Measurements from ENCODE around the gene SLC6A9. TPM values are rescaled to one million over a fixed set of nuclear protein-coding genes. Genes with fewer than 3 reads are reported as not detected.

Gene SLC6A9
- total RNA-seq, 1 experiment from 2014 or later, result 12.8 TPM

DNA sequence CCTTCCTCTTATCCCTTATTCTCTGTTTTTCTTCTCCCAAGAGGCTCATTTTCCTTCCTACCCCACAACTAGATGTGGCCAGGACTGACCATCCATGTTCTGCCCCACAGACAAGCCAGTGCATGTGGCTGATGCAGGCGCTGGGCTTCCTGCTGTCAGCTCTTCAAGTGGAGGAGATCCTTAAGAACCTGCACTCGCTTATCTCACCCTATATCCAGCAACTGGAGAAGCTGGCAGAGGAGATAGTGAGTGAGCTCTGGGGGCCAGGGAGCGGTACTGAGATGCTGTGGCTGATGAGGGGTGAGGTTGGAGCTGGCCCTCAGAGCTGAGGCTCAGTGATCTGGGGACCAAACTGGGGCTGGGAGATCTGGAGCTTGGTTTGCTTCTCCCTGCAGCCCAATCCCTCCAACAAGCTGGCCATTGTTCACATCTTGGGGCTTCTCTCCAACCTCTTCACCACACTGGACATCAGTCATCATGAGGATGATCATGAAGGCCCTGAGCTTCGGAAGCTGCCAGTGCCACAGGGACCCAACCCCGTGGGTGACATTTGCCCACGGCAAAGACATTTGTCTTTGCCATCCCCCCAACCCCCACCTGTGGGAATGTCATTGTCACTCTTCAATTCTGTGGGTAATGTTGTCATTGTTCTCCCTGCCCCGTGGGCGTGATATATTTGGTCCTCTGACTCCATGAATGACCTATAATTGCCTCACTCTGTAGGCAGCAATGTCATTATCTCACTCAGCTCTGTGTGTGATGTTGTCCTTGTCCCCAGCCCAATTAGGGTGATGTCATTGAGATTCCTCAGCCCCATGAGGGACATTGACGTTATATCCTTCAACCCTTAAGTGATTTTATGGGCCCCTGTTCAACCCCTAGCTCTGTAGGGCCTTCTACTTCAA is 72.7 kb downstream of the SLC6A9 start:
- DNase-seq (ENCODE audit: low read depth, low spot score) (no peak), ATAC-seq (no peak)
- intact Hi-C loops (cut with micrococcal nuclease), result no loop called here
- Histone ChIP-seq H2AFZ (ENCODE audit: low read depth, low read length, poor library complexity, severe bottlenecking) (no peak overlapping the region), H3K4me1 (ENCODE audit: control insufficient read depth in 1 of 2, insufficient read depth in 2 of 2, low read length in 2 of 2) (no peaks in the 10 kb centered on the region), H3K9ac (ENCODE audit: low read length) (no peak overlapping the region), H3K4me3 (replicated peaks in 1 of 2; ENCODE audit: low read depth in 1 of 2, low read length in 2 of 2) (no peak overlapping the region), H3K27me3 (ENCODE audit: insufficient read depth, low read length) (no peaks in the 10 kb centered on the region), H3K27ac (ENCODE audit: low read depth, low read length) (no peak overlapping the region), H4K20me1 (ENCODE audit: insufficient read depth) (no peaks in the 10 kb centered on the region), H3K9me3 (ENCODE audit: control insufficient read depth in 1 of 2, insufficient read depth in 1 of 2, low read depth in 1 of 2, low read length in 2 of 2) (no peaks in the 10 kb centered on the region), H3K79me2 (ENCODE audit: insufficient read depth, low read length) (no peaks in the 10 kb centered on the region), H3K36me3 (ENCODE audit: control insufficient read depth in 1 of 2, insufficient read depth in 2 of 2, low read length in 2 of 2) (peaks cover 0 to 4% of the 10 kb centered on the region in 2 experiments; a peak in 2 of 4 replicates), H3K4me2 (ENCODE audit: low read length) (no peak overlapping the region), H3K9me2 (ENCODE audit: insufficient read depth) (no peaks in the 10 kb centered on the region)
- POLR2A ChIA-PET, result no interaction called here
- TF ChIP-seq JUND (IDR thresholded peaks at IDR 0.05) (no peak), ZFX (IDR thresholded peaks at IDR 0.05) (no peak)
- RAD21 ChIA-PET (ENCODE audit: low non-redundant PET in 1 of 2, low total read pairs in 2 of 2, uncharacterized antibody in 2 of 2, unreplicated experiment in 2 of 2), result no interaction called here
- CTCF ChIA-PET, result no interaction called here
- no TSS peak for BruUV-seq (replicated peaks)

DNA sequence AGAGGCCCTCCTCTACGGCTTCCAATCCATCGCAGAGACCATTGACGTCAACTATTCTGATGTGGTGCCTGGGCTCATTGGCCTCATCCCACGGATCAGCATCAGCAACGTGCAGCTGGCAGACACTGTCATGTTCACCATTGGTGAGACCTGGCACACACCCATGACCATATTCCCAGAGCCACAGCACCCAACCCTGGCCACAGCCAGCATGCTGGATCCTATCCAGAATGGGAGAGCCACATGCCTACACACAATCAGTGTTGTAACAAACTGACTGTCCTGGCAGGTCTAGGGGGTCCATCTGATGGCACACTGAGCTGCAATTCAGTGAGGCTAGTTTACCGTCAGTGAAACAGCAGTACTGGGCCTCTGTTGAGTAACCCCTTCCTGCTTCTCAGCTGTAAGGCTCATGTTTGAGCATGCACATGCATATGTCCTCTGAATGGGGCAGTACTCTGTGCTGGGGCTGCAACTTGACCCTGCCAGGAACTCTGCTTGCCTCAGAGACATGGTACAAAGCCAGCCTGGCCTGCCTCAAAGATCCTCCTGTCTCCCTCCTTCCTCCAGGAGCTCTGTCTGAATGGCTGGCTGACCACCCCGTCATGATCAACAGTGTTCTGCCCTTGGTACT is 73.7 kb downstream of the SLC6A9 start:
- Histone ChIP-seq H3K79me2 (ENCODE audit: insufficient read depth, low read length) (no peaks in the 10 kb centered on the region), H3K4me3 (replicated peaks in 1 of 2; ENCODE audit: low read depth in 1 of 2, low read length in 2 of 2) (no peak overlapping the region), H3K4me2 (ENCODE audit: low read length) (no peak overlapping the region), H3K27me3 (ENCODE audit: insufficient read depth, low read length) (no peaks in the 10 kb centered on the region), H3K9ac (ENCODE audit: low read length) (no peak overlapping the region), H3K4me1 (ENCODE audit: control insufficient read depth in 1 of 2, insufficient read depth in 2 of 2, low read length in 2 of 2) (no peaks in the 10 kb centered on the region), H3K9me2 (ENCODE audit: insufficient read depth) (no peaks in the 10 kb centered on the region), H3K27ac (ENCODE audit: low read depth, low read length) (no peak overlapping the region), H3K36me3 (ENCODE audit: control insufficient read depth in 1 of 2, insufficient read depth in 2 of 2, low read length in 2 of 2) (peaks cover 0 to 4% of the 10 kb centered on the region in 2 experiments; a peak in 2 of 4 replicates), H3K9me3 (ENCODE audit: control insufficient read depth in 1 of 2, insufficient read depth in 1 of 2, low read depth in 1 of 2, low read length in 2 of 2) (no peaks in the 10 kb centered on the region), H4K20me1 (ENCODE audit: insufficient read depth) (no peaks in the 10 kb centered on the region), H2AFZ (ENCODE audit: low read depth, low read length, poor library complexity, severe bottlenecking) (no peak overlapping the region)
- DNase-seq (ENCODE audit: low read depth, low spot score) (no peak), ATAC-seq (no peak)
- BruUV-seq (replicated peaks), result no TSS peak
- POLR2A ChIA-PET, result no interaction called here
- TF ChIP-seq YY1 (IDR thresholded peaks at IDR 0.05; ENCODE audit: extremely low read depth, insufficient replicate concordance, low read depth, low read length) (no peak), CEBPB (IDR thresholded peaks at IDR 0.05; ENCODE audit: low read depth) (no peak), POLR2AphosphoS5 (IDR thresholded peaks at IDR 0.05; ENCODE audit: low read depth, low read length) (no peak), RAD21 (IDR thresholded peaks at IDR 0.05; ENCODE audit: low read depth) (no peak), CBX3 (IDR thresholded peaks at IDR 0.05; ENCODE audit: low read depth) (no peak), SIN3A (IDR thresholded peaks at IDR 0.05; ENCODE audit: low read depth) (no peak), POLR2A (IDR thresholded peaks at IDR 0.05; ENCODE audit: borderline replicate concordance, extremely low read depth, insufficient read depth, insufficient read length) (no peak)
- TF ChIP-seq, protein P1, sequence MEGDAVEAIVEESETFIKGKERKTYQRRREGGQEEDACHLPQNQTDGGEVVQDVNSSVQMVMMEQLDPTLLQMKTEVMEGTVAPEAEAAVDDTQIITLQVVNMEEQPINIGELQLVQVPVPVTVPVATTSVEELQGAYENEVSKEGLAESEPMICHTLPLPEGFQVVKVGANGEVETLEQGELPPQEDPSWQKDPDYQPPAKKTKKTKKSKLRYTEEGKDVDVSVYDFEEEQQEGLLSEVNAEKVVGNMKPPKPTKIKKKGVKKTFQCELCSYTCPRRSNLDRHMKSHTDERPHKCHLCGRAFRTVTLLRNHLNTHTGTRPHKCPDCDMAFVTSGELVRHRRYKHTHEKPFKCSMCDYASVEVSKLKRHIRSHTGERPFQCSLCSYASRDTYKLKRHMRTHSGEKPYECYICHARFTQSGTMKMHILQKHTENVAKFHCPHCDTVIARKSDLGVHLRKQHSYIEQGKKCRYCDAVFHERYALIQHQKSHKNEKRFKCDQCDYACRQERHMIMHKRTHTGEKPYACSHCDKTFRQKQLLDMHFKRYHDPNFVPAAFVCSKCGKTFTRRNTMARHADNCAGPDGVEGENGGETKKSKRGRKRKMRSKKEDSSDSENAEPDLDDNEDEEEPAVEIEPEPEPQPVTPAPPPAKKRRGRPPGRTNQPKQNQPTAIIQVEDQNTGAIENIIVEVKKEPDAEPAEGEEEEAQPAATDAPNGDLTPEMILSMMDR (IDR thresholded peaks at IDR 0.05 in 2 of 3, conservative IDR thresholded peaks at IDR 0.05 in 1 of 3; ENCODE audit: borderline replicate concordance in 1 of 3, insufficient read depth in 1 of 3, low read depth in 2 of 3, low read length in 2 of 3), result no peak
- TF ChIP-seq, protein P2, sequence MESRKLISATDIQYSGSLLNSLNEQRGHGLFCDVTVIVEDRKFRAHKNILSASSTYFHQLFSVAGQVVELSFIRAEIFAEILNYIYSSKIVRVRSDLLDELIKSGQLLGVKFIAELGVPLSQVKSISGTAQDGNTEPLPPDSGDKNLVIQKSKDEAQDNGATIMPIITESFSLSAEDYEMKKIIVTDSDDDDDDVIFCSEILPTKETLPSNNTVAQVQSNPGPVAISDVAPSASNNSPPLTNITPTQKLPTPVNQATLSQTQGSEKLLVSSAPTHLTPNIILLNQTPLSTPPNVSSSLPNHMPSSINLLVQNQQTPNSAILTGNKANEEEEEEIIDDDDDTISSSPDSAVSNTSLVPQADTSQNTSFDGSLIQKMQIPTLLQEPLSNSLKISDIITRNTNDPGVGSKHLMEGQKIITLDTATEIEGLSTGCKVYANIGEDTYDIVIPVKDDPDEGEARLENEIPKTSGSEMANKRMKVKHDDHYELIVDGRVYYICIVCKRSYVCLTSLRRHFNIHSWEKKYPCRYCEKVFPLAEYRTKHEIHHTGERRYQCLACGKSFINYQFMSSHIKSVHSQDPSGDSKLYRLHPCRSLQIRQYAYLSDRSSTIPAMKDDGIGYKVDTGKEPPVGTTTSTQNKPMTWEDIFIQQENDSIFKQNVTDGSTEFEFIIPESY (IDR thresholded peaks at IDR 0.05; ENCODE audit: extremely low read depth, insufficient replicate concordance, low read length), result no peak
- CTCF ChIA-PET, result no interaction called here
- RAD21 ChIA-PET (ENCODE audit: low non-redundant PET in 1 of 2, low total read pairs in 2 of 2, uncharacterized antibody in 2 of 2, unreplicated experiment in 2 of 2), result no interaction called here
- intact Hi-C loops (cut with micrococcal nuclease), result no loop called here

Data from HCT116 (cell line).